Measurements from ENCODE around the gene ZFP92. TPM values are rescaled to one million over a fixed set of nuclear protein-coding genes. Genes with fewer than 3 reads are reported as not detected.
"Not testable (repeated sequence)": the region's sequence is repeated elsewhere in the genome, so short reads cannot be mapped to it uniquely, and the experiment has no call there.

Gene ZFP92
- total RNA-seq, 2 experiments from 2014 or later, result 0.98 TPM

DNA sequence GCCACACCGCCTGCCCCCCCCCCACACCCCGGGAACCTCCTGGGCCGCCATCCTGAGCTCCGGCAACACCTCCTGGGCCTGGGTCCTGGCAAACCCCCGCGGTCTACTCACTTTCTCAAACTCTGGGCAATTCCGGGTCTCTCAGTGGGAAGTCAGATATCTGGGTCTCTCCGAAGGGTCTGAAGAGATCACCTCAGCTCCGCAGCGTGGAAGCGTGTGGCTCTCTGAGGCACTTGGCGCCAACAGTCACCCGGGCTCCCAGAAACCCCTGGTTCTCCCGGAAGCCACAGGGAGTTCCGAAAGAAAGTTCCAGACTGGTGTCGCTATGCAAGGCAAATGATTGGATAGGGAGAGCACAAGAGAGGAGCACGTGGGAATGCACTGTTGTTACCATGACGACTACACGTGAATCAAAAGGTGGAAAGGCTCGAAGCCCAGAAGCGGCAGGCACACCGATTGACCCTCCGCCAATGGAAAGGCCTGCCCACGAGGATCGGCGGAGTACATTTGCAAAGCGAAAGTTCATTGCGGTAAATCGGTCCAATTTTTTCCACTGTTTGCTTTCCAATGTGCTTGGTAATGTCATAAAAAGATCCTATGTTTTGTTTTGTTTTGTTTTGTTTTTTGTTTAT is 10.0 kb upstream of the ZFP92 start, which contains the start of gene PNMA6E:
PNMA6E (minus strand) TSS at position 218 of the 632 bp plus-strand sequence. CDS start 2,501 bp downstream, outside the sequence.
- intact Hi-C loops (cut with DNase I, micrococcal nuclease), result loop anchor here in 1 of 2 experiments (5.0 kb wide), 1 partner anchor 106 kb away; no protein-coding TSS in a partner anchor
- Mint-ChIP-seq H3K4me3 (no peak within 1 kb of the TSS), H3K36me3 (ENCODE audit: low read depth) (no peaks in the 10 kb centered on the region), H3K4me1 (no peaks in the 10 kb centered on the region), H3K9me3 (ENCODE audit: low read depth) (no peaks in the 10 kb centered on the region), H3K27ac (no peak within 1 kb of the TSS), H3K27me3 (no peaks in the 10 kb centered on the region)
- POLR2A ChIA-PET, result no interaction called here
- no peak for DNase-seq
- no peak for ATAC-seq
- CTCF ChIA-PET, result no interaction called here

DNA sequence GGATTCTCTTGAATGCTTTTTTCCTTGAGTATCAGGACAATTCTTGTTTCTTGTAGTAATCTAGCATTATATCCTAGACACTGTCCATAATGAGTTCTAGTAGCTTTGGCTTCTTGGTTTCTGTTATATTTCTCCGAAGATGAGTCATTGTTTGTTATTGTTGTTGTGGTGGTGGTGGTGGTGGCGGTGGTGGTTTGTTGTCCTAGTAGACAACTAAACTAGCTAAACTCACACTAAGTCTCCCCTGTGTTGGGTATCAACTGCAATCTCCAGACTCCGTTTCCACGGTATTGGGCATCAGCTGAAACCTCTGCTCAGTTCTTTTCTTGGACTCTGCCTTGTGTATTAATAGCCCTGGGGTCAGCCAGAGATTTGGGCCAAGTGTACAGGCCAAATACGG is 6.9 kb upstream of the ZFP92 start:
- ATAC-seq; H3K27ac Mint-ChIP-seq; H3K36me3 Mint-ChIP-seq (ENCODE audit: low read depth); POLR2A ChIA-PET; H3K9me3 Mint-ChIP-seq (ENCODE audit: low read depth); H3K27me3 Mint-ChIP-seq; H3K4me1 Mint-ChIP-seq; H3K4me3 Mint-ChIP-seq; DNase-seq: not testable (repeated sequence)
- intact Hi-C loops (cut with DNase I, micrococcal nuclease), result loop anchor here in 1 of 2 experiments (5.0 kb wide), 1 partner anchor 103 kb away; no protein-coding TSS in a partner anchor
- CTCF ChIA-PET, result interaction anchor here (0.8 kb wide), 1 partner anchor 10 kb away, joined by 4 read pairs; no protein-coding TSS in a partner anchor

DNA sequence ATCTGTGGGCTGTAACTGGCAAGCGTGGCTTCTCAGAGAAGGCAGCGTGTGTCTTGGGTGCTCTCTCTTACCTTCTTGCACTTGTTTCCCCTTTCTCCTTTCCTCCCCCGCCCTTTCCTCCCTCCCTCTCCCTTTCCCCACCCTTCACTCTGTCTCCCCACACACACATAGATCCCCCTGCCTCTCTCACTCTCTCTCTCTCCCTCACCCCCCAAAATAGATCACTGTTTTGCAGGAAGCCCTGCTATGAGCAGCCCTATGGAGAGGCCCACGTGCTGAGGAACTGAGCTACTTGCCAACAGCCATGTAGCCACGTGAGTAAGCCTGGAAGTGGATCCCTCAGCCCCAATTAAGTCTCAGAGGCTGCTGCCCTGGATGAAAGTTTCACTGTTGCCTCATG is 5.8 kb upstream of the ZFP92 start:
- no peak overlapping the region for H3K27ac Mint-ChIP-seq
- POLR2A ChIA-PET, result no interaction called here
- no peaks in the 10 kb centered on the region for H3K36me3 Mint-ChIP-seq (ENCODE audit: low read depth)
- no peak overlapping the region for H3K4me3 Mint-ChIP-seq
- H3K27me3 Mint-ChIP-seq, result no peaks in the 10 kb centered on the region
- ATAC-seq (no peak), DNase-seq (no peak)
- intact Hi-C loops (cut with DNase I, micrococcal nuclease), result no loop called here
- H3K4me1 Mint-ChIP-seq, result no peaks in the 10 kb centered on the region
- H3K9me3 Mint-ChIP-seq (ENCODE audit: low read depth), result no peaks in the 10 kb centered on the region
- CTCF ChIA-PET, result no interaction called here

DNA sequence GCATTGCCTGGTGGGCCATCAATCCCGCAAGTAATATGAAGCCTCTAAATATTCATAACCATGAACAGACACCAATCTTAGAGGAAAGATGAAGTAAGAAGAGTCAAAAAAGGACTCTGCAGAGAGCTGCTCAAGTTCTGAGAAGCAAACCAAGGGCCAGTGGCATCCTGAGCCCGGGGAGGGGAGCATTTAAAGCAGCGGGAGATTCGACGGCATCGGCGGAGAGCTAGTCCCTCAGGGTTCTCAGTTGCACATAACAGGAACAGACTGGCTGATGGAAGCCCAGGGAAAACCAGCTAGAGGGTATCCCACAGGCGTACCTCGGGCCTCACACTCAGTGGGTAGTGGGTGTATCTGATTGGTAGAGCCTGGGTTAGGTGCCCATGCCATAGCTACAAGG is 5.3 kb upstream of the ZFP92 start:
- Mint-ChIP-seq H3K27ac (no peak overlapping the region), H3K27me3 (no peaks in the 10 kb centered on the region), H3K9me3 (ENCODE audit: low read depth) (no peaks in the 10 kb centered on the region), H3K4me1 (no peaks in the 10 kb centered on the region), H3K36me3 (ENCODE audit: low read depth) (no peaks in the 10 kb centered on the region), H3K4me3 (no peak overlapping the region)
- no peak for DNase-seq
- ChIA-PET POLR2A (no interaction called here), CTCF (interaction anchor here (1.0 kb wide), 1 partner anchor 103 kb away, joined by 3 read pairs; no protein-coding TSS in a partner anchor)
- intact Hi-C loops (cut with DNase I, micrococcal nuclease), result no loop called here
- ATAC-seq, result no peak

DNA sequence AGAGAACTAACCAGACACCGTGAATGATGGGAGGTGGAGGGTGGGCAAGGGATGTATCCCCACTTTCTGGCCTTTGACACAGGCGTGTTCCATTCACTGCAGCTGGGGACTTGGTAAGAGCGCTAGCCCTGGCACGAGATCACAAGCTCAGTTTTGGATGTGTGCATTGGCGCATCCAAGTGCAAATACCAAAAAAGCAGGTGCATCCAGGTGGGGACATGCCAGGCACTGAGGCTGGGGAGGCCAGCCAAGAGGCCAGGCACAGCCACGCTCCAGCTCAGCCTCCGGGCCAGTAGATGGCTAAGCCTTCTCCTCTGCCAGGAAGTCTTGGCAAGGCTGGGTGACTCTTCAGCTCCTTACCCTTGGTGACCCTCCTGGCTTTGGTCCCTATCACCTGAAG is 4.4 kb upstream of the ZFP92 start:
- Mint-ChIP-seq H3K27me3 (no peaks in the 10 kb centered on the region), H3K27ac (no peak overlapping the region), H3K36me3 (ENCODE audit: low read depth) (no peaks in the 10 kb centered on the region), H3K9me3 (ENCODE audit: low read depth) (no peaks in the 10 kb centered on the region), H3K4me1 (peaks cover 1% of the 10 kb centered on the region), H3K4me3 (no peak overlapping the region)
- ATAC-seq (no peak), DNase-seq (no peak)
- intact Hi-C loops (cut with DNase I, micrococcal nuclease), result no loop called here
- POLR2A ChIA-PET, result no interaction called here
- CTCF ChIA-PET, result interaction anchor here (1.0 kb wide), 1 partner anchor 102 kb away, joined by 3 read pairs; no protein-coding TSS in a partner anchor

DNA sequence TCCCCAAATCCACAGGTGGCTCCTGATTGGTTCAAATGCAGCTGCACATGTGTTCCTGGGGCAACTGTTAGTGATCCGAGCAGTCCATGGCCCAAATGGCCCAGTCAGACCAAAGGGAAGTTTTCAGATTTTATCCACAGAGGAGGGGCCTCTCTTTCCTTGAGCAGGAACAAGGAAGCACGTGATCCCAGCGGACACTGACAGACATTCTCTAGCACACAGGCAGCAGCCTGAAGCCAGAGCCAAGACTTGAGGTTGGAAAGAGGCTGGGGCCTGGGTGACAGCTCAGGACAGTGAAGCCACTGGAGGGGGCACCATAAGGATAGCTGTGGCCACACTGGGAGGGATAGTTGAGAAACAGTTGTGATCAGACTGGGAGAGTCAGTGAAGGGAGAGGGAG is 3.5 kb upstream of the ZFP92 start:
- H3K4me1 Mint-ChIP-seq, result peaks cover 7% of the 10 kb centered on the region
- H3K9me3 Mint-ChIP-seq (ENCODE audit: low read depth), result no peaks in the 10 kb centered on the region
- no peaks in the 10 kb centered on the region for H3K27me3 Mint-ChIP-seq
- no peaks in the 10 kb centered on the region for H3K36me3 Mint-ChIP-seq (ENCODE audit: low read depth)
- intact Hi-C loops (cut with DNase I, micrococcal nuclease), result no loop called here
- CTCF ChIA-PET, result no interaction called here
- DNase-seq (no peak), ATAC-seq (no peak)
- no peak overlapping the region for H3K4me3 Mint-ChIP-seq
- H3K27ac Mint-ChIP-seq, result no peak overlapping the region
- POLR2A ChIA-PET, result no interaction called here

DNA sequence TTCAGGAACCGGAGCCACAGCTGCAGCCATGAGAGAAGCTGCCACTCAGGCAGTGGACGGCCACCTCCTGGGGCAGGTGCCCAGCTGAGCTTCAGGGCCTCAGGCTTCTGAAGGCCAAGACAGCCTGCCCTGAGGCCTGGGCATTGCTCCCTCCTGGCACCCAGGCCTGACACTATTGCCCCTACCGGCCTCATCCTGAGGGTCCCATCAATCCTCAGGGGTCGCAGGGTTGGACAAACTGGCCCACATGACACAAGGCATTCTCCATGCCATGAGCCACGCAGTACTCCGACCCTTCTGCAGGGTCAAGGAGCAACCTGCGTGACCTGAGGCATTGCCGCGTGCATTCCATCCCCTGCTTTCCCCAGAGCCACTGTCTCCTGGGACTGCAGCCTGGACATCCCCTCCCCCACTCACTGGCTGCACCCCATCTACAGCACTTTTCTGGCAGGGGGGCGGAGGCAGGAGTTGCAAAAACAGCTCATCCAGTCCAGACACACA is 3.0 kb upstream of the ZFP92 start:
- Mint-ChIP-seq H3K9me3 (ENCODE audit: low read depth) (no peaks in the 10 kb centered on the region), H3K27me3 (no peaks in the 10 kb centered on the region), H3K4me1 (peaks cover 7% of the 10 kb centered on the region), H3K36me3 (ENCODE audit: low read depth) (no peaks in the 10 kb centered on the region), H3K27ac (no peak overlapping the region), H3K4me3 (no peak overlapping the region)
- intact Hi-C loops (cut with DNase I, micrococcal nuclease), result no loop called here
- ChIA-PET CTCF (no interaction called here), POLR2A (no interaction called here)
- ATAC-seq (no peak), DNase-seq (no peak)

DNA sequence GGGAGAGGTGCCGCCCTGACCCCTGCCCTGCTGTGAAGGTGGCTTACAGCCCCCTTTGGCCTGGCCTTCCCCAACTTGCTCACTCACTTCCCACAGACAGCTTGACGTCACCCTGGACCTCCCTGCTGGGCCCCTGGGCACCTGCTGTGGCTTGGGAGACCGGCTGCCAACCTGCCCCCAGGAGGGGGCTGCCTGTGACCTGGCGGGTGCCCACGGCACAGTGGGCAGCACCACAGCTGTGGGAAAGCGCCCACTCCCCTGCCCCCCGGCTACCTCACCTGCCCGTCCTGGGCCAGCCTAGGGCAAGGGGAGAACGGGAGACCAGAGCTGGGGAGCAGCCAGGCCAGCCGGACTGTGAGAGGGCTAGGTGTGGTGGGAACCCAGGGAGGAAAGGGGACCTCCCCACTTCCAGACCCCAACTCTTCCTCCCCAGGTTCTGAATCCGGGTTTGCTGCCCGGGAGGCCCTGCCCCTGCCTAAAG is 2.4 kb upstream of the ZFP92 start:
- ATAC-seq (no peak), DNase-seq (no peak)
- Mint-ChIP-seq H3K4me1 (peaks cover 7% of the 10 kb centered on the region), H3K36me3 (ENCODE audit: low read depth) (no peaks in the 10 kb centered on the region), H3K9me3 (ENCODE audit: low read depth) (no peaks in the 10 kb centered on the region), H3K27me3 (no peaks in the 10 kb centered on the region), H3K4me3 (no peak overlapping the region), H3K27ac (no peak overlapping the region)
- CTCF ChIA-PET, result no interaction called here
- POLR2A ChIA-PET, result no interaction called here
- intact Hi-C loops (cut with DNase I, micrococcal nuclease), result no loop called here

DNA sequence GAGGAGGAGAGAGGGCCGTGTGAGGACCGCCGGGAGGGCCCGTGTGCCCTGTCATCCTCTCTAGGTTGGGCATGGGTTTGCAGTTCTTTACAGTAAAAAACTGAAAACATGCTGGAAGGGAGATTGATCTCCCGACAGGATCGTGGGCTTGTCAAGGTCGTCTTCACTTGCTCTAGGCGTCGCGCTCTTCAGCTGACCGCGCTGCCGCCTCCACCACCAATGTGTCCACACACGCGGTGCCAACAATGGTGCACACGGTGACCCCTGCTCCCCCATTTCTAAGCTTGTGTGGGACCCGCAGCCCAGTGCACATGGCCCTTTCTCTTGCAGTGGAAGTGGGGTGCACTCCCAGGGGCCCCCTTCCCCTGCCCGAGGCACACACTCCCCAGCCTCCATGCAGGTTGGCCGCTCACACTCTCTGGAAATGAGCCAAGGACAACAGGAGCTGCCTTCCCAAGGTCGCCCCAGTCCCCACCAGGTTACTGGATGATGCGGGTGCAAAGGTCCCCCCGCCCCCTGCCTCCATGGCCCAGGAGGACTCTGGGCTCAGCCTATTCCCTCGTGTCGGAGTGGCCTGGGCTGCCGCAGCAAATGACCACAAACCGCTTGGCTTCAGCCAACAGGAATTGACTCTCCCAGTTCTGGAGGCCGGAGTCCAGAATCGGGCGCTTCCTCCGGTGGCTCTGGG is 1.7 kb upstream of the ZFP92 start:
- Mint-ChIP-seq H3K27me3 (no peaks in the 10 kb centered on the region), H3K36me3 (ENCODE audit: low read depth) (no peaks in the 10 kb centered on the region), H3K4me3 (no peak overlapping the region), H3K4me1 (peaks cover 7% of the 10 kb centered on the region), H3K27ac (no peak overlapping the region), H3K9me3 (ENCODE audit: low read depth) (no peaks in the 10 kb centered on the region)
- ATAC-seq (no peak), DNase-seq (no peak)
- ChIA-PET POLR2A (no interaction called here), CTCF (no interaction called here)
- intact Hi-C loops (cut with DNase I, micrococcal nuclease), result loop anchor here in 1 of 2 experiments (2.0 to 5.0 kb wide), 2 partner anchors 61 to 467 kb away; partner anchors contain the start of gene HAUS7

DNA sequence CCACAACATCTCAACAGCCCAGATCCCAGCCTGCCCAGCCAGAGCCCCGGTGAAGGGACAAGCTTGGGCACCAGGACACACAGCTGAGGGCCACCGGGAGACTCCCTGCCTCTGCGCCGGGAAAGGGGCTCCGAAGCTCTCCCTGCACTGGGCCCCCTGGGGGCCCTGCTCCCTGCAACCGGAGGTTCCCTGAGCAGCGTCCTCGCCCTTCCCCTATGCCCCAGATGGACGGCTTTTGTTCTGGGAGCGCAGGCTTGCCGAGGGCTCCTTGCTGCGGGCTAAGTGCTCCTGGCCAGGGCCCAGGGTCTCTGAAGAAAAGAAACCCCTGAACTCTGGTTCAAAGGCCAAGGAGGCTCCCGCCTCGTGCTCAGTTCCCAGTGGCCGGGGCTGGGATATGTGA is 899 bp upstream of the ZFP92 start:
- intact Hi-C loops (cut with DNase I, micrococcal nuclease), result loop anchor here in 1 of 2 experiments (2.0 to 5.0 kb wide), 2 partner anchors 60 to 468 kb away; partner anchors contain the start of gene HAUS7
- H3K4me3 Mint-ChIP-seq, result no peak overlapping the region
- ATAC-seq (no peak), DNase-seq (no peak)
- H3K9me3 Mint-ChIP-seq (ENCODE audit: low read depth), result no peaks in the 10 kb centered on the region
- H3K27me3 Mint-ChIP-seq, result no peaks in the 10 kb centered on the region
- H3K4me1 Mint-ChIP-seq, result peaks cover 7% of the 10 kb centered on the region
- ChIA-PET POLR2A (no interaction called here), CTCF (no interaction called here)
- no peak overlapping the region for H3K27ac Mint-ChIP-seq
- no peaks in the 10 kb centered on the region for H3K36me3 Mint-ChIP-seq (ENCODE audit: low read depth)

DNA sequence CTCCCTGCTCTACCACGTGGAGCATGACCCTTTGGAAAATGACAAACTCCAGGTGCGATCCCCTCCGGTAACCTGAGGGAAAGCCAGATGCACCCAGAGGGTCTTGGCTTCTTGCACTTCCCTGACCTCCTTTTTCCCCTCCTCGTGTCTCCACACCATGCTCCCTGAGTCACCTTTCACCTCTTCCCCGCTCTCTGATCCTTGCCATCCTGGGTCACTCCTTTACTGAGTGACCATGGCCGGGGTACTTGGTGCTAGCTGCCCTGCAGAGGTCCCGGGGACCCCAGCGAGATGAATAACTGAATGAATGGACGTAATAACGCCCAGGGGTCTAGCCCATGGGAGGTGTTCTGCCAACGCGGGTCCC is 401 bp upstream of the ZFP92 start:
- POLR2A ChIA-PET, result no interaction called here
- DNase-seq (no peak), ATAC-seq (no peak)
- no peaks in the 10 kb centered on the region for H3K9me3 Mint-ChIP-seq (ENCODE audit: low read depth)
- intact Hi-C loops (cut with DNase I, micrococcal nuclease), result loop anchor here in 1 of 2 experiments (2.0 to 5.0 kb wide), 2 partner anchors 60 to 469 kb away; partner anchors contain the start of gene HAUS7
- peaks cover 7% of the 10 kb centered on the region for H3K4me1 Mint-ChIP-seq
- H3K36me3 Mint-ChIP-seq (ENCODE audit: low read depth), result no peaks in the 10 kb centered on the region
- no peaks in the 10 kb centered on the region for H3K27me3 Mint-ChIP-seq
- CTCF ChIA-PET, result no interaction called here
- H3K27ac Mint-ChIP-seq, result no peak overlapping the region
- H3K4me3 Mint-ChIP-seq, result peak overlapping the region; percentile 59
